GM12878 (cell line): ENCODE measurements around the gene DNAJB11. TPM values are rescaled to one million over a fixed set of nuclear protein-coding genes. Genes with fewer than 3 reads are reported as not detected.

Experiments used
- ATF2 ChIP-seq: IDR thresholded peaks from 2 replicates; pipeline ENCODE4 v1.6.1; 2012; ENCODE audit warnings: low read length, inconsistent platforms
- ATF7 ChIP-seq: fragments of 450-650 bp; IDR thresholded peaks from 2 replicates; pipeline ENCODE4 v1.6.1; 2016; ENCODE audit warnings: low read depth, mild to moderate bottlenecking
- BHLHE40 ChIP-seq, 2 experiments: fragments of 450-650 bp in 1 of 2; IDR thresholded peaks; 2 replicates each; pipeline ENCODE4 v1.6.1; 2011 to 2017; ENCODE audit warnings: low read depth in 2 of 2, borderline replicate concordance in 1 of 2, improper control_type of control experiment in 1 of 2, low read length in 1 of 2, mild to moderate bottlenecking in 1 of 2
- E2F8 ChIP-seq: fragments of 450-650 bp; IDR thresholded peaks from 2 replicates; pipeline ENCODE4 v1.6.1; 2018; ENCODE audit warnings: mild to moderate bottlenecking, low read depth, moderate library complexity; ENCODE audit not compliant: partially characterized antibody
- EED ChIP-seq: sonication (generic); IDR thresholded peaks from 2 replicates; pipeline ENCODE4 v1.6.1; 2016; ENCODE audit warnings: antibody characterized with exemption, low read depth
- ETV6 ChIP-seq, 2 experiments: fragments of 450-650 bp in 1 of 2; IDR thresholded peaks in 1 of 2; conservative IDR thresholded peaks in 1 of 2; 2 replicates each; pipeline ENCODE4 v1.6.1; 2014; ENCODE audit warnings: antibody characterized with exemption in 1 of 2, borderline replicate concordance in 1 of 2, low read depth in 1 of 2, mild to moderate bottlenecking in 1 of 2, moderate library complexity in 1 of 2
- IKZF1 ChIP-seq: fragments of 450-650 bp; conservative IDR thresholded peaks from 2 replicates; pipeline ENCODE4 v1.6.1; 2017; ENCODE audit warnings: antibody characterized with exemption, mild to moderate bottlenecking
- IKZF2 ChIP-seq, 2 experiments: fragments of 450-650 bp; IDR thresholded peaks; 2 replicates each; pipeline ENCODE4 v1.6.1; 2017; ENCODE audit warnings: mild to moderate bottlenecking in 2 of 2, moderate library complexity in 2 of 2
- IRF4 ChIP-seq: IDR thresholded peaks from 2 replicates; pipeline ENCODE4 v1.6.1; 2011; ENCODE audit warnings: low read depth, low read length
- JUND ChIP-seq: IDR thresholded peaks from 2 replicates; pipeline ENCODE4 v1.6.1; 2012; ENCODE audit warnings: low read depth, mild to moderate bottlenecking, low read length, improper control_type of control experiment, moderate library complexity
- KLF5 ChIP-seq: fragments of 450-650 bp; IDR thresholded peaks from 2 replicates; pipeline ENCODE4 v1.6.1; 2014; ENCODE audit warnings: mild to moderate bottlenecking; ENCODE audit not compliant: partially characterized antibody
- MEF2B ChIP-seq: fragments of 450-650 bp; IDR thresholded peaks from 2 replicates; pipeline ENCODE4 v1.6.1; 2018; ENCODE audit warnings: mild to moderate bottlenecking, moderate library complexity; ENCODE audit not compliant: partially characterized antibody, poor library complexity, severe bottlenecking
- MLLT1 ChIP-seq: fragments of 450-650 bp; IDR thresholded peaks from 2 replicates; pipeline ENCODE4 v1.6.1; 2016; ENCODE audit warnings: mild to moderate bottlenecking
- MTA2 ChIP-seq: fragments of 450-650 bp; IDR thresholded peaks from 2 replicates; pipeline ENCODE4 v1.6.1; 2016; ENCODE audit warnings: low read depth, mild to moderate bottlenecking, moderate library complexity
- MTA3 ChIP-seq: IDR thresholded peaks from 2 replicates; pipeline ENCODE4 v1.6.1; 2012; ENCODE audit warnings: low read length, inconsistent platforms, borderline replicate concordance
- RAD21 ChIP-seq: IDR thresholded peaks from 2 replicates; pipeline ENCODE4 v1.6.1; 2011; ENCODE audit warnings: mild to moderate bottlenecking, low read depth, low read length, moderate library complexity; ENCODE audit not compliant: insufficient read depth
- STAT3 ChIP-seq: IDR thresholded peaks from 2 replicates; pipeline ENCODE4 v1.6.1; 2011; ENCODE audit warnings: low read depth, low read length, improper control_type of control experiment
- ZBED1 ChIP-seq: IDR thresholded peaks from 2 replicates; pipeline ENCODE4 v1.6.1; 2016; ENCODE audit warnings: borderline replicate concordance
- ZNF384 ChIP-seq: IDR thresholded peaks from 2 replicates; pipeline ENCODE4 v1.6.1; 2012; ENCODE audit warnings: low read depth, mild to moderate bottlenecking, low read length, improper control_type of control experiment, borderline replicate concordance
- ZSCAN29 ChIP-seq: fragments of 450-650 bp; IDR thresholded peaks from 2 replicates; pipeline ENCODE4 v1.6.1; 2017; ENCODE audit warnings: mild to moderate bottlenecking, moderate library complexity
- polyA plus RNA-seq, 11 experiments: library from polyadenylated mRNA; depleted of rRNA in 4 of 11; unstranded in 6 of 11; stranded (reverse) in 5 of 11; fragments of >200 nt; fragmentation: Nextera tagmentation in 4 of 11; fragmentation: Illumina TruSeq in 1 of 11; extraction: Ambion mirVana in 4 of 11; extraction: Trizol in 1 of 11; gene quantifications; 1 replicate in 1 of 11; 2 replicates in 10 of 11; pipeline versions ENCODE4 v1.2.1 to v1.2.3, GENCODE V29; 2011 to 2016; ENCODE audit warnings: inconsistent platforms in 2 of 11, missing spikeins in 2 of 11, low read depth in 1 of 11
- total RNA-seq, 4 experiments: library from RNA; depleted of rRNA in 3 of 4; stranded (reverse); fragments of >200 nt in 3 of 4; fragmentation: Illumina TruSeq in 1 of 4; extraction: Trizol in 1 of 4; gene quantifications; 2 replicates each; pipeline versions ENCODE4 v1.2.1 to v1.2.3, GENCODE V29; 2013 to 2021
- TF ChIP-seq, protein P1 (sequence below): fragments of 450-650 bp; IDR thresholded peaks from 2 replicates; pipeline ENCODE4 v1.6.1; 2017; ENCODE audit warnings: mild to moderate bottlenecking, moderate library complexity

DNAJB11 gene
- total and polyA plus RNA-seq, 10 of the 15 experiments (the other 5 are each of a cell fraction or from before 2014, with no cell fraction given), result 16.2 to 135 (median 57.8) TPM

GRCh38 chr3:186532598-186533072 is 37.9 kb upstream of the DNAJB11 start (continued):
- TF ChIP-seq E2F8 (no peak), IKZF2 (IDR thresholded peaks at IDR 0.05) (peak; percentile 87 to 90), KLF5 (no peak), ZNF384 (no peak), BHLHE40 (IDR thresholded peaks at IDR 0.05; ENCODE audit: borderline replicate concordance in 1 of 2, low read depth in 2 of 2, low read length in 1 of 2) (peak in 1 of 2 experiments; percentile 49; a peak in 2 of 4 replicates), ZSCAN29 (no peak), ATF2 (peak; percentile 86), RAD21 (no peak), IKZF1 (peak; percentile 92), STAT3 (no peak), MLLT1 (peak; percentile 69), JUND (peak; percentile 50; the same call in 1 of the 2 replicates), ATF7 (peak; percentile 93), IRF4 (no peak), ETV6 (conservative IDR thresholded peaks at IDR 0.05 in 1 of 2, IDR thresholded peaks at IDR 0.05 in 1 of 2; ENCODE audit: borderline replicate concordance in 1 of 2, low read depth in 1 of 2) (peak in 1 of 2 experiments; percentile 87; a peak in 2 of 4 replicates), MTA2 (peak; percentile 84), MTA3 (peak; percentile 84; the same call in 1 of the 2 replicates), ZBED1 (peak; percentile 80; the same call in 1 of the 2 replicates), EED (peak; percentile 86), MEF2B (peak; percentile 39)
- TF ChIP-seq, protein P1, sequence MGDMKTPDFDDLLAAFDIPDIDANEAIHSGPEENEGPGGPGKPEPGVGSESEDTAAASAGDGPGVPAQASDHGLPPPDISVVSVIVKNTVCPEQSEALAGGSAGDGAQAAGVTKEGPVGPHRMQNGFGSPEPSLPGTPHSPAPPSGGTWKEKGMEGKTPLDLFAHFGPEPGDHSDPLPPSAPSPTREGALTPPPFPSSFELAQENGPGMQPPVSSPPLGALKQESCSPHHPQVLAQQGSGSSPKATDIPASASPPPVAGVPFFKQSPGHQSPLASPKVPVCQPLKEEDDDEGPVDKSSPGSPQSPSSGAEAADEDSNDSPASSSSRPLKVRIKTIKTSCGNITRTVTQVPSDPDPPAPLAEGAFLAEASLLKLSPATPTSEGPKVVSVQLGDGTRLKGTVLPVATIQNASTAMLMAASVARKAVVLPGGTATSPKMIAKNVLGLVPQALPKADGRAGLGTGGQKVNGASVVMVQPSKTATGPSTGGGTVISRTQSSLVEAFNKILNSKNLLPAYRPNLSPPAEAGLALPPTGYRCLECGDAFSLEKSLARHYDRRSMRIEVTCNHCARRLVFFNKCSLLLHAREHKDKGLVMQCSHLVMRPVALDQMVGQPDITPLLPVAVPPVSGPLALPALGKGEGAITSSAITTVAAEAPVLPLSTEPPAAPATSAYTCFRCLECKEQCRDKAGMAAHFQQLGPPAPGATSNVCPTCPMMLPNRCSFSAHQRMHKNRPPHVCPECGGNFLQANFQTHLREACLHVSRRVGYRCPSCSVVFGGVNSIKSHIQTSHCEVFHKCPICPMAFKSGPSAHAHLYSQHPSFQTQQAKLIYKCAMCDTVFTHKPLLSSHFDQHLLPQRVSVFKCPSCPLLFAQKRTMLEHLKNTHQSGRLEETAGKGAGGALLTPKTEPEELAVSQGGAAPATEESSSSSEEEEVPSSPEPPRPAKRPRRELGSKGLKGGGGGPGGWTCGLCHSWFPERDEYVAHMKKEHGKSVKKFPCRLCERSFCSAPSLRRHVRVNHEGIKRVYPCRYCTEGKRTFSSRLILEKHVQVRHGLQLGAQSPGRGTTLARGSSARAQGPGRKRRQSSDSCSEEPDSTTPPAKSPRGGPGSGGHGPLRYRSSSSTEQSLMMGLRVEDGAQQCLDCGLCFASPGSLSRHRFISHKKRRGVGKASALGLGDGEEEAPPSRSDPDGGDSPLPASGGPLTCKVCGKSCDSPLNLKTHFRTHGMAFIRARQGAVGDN, result 0 out of 2 replicates have a peak, but pooled peaks have one; percentile 37
